ENCODE measurements around the gene CDON. TPM values are rescaled to one million over a fixed set of nuclear protein-coding genes. Genes with fewer than 3 reads are reported as not detected.

Gene CDON
- total and polyA plus RNA-seq, 2 donors (not counting 1 experiment from before 2014, with no cell fraction given) = 0.01 TPM; not detected in 1

- Histone ChIP-seq H3K4me2 (replicated peaks; ENCODE audit: low read depth, low read length, poor library complexity, severe bottlenecking) (no peak overlapping the region), H3K9me3 (ENCODE audit: control extremely low read depth in 1 of 3, control insufficient read depth in 2 of 3, insufficient read depth in 1 of 3, low read length in 2 of 3) (peaks cover 0 to 3% (median 0%) of the 10 kb centered on the region in 3 donors), H3K36me3 (replicated peaks in 1 of 2; ENCODE audit: control extremely low read depth in 1 of 2, control insufficient read depth in 1 of 2, extremely low read depth in 1 of 2, insufficient read depth in 2 of 2, low read length in 1 of 2) (no peaks in the 10 kb centered on the region), H3K9ac (ENCODE audit: low read length) (no peak overlapping the region), H3K4me1 (ENCODE audit: control insufficient read depth in 2 of 2, insufficient read depth in 2 of 2, low read length in 2 of 2) (no peaks in the 10 kb centered on the region), H2AFZ (ENCODE audit: insufficient read depth, low read depth, low read length, poor library complexity, severe bottlenecking) (no peak overlapping the region), H3K27ac (ENCODE audit: low read length in 2 of 2) (no peak overlapping the region), H3K79me2 (ENCODE audit: control insufficient read depth, insufficient read depth, low read length) (no peaks in the 10 kb centered on the region), H4K20me1 (ENCODE audit: control insufficient read depth, insufficient read depth, low read length, poor library complexity, severe bottlenecking) (no peaks in the 10 kb centered on the region), H3K27me3 (replicated peaks in 1 of 4; ENCODE audit: control extremely low read depth in 1 of 4, control insufficient read depth in 3 of 4, insufficient read depth in 4 of 4, low read length in 3 of 4) (peaks cover 0 to 12% (median 8%) of the 10 kb centered on the region in 4 experiments), H3K4me3 (ENCODE audit: control extremely low read depth in 1 of 5, extremely low read depth in 1 of 5, insufficient read depth in 1 of 5, low read depth in 2 of 5, low read length in 4 of 5) (no peak overlapping the region)
- ChIA-PET CTCF (no interaction called here), POLR2A (no interaction called here)
- intact Hi-C loops (cut with micrococcal nuclease) = no loop called here
- H3K27ac Mint-ChIP-seq = no peak overlapping the region
- no peak overlapping the region for H3K4me3 Mint-ChIP-seq
- no peak for TF ChIP-seq CTCF (IDR thresholded peaks at IDR 0.05)
- TF ChIP-seq EZH2 (IDR thresholded peaks at IDR 0.05; ENCODE audit: borderline replicate concordance, insufficient read depth, low read depth, low read length, poor library complexity, severe bottlenecking) = no peak
- no peaks in the 10 kb centered on the region for H3K4me1 Mint-ChIP-seq
- DNase-seq (no peak), ATAC-seq (ENCODE audit: low read depth) (no peak)
- WGBS (ENCODE audit: insufficient coverage) = no CpG with 5 or more reads among the region's 8 CpGs
- H3K9me3 Mint-ChIP-seq (ENCODE audit: insufficient read depth) = no peaks in the 10 kb centered on the region
- peaks cover 43% of the 10 kb centered on the region for H3K27me3 Mint-ChIP-seq
Observed at GRCh38 chr11:125910226-125910849, 152.3 kb downstream of the CDON start.

Other genes with a start within 250 kb of the CDON start
- not detected in 2 replicates for gene PATE4, start 229.6 kb downstream of the CDON start, total RNA-seq
- gene PATE4, start 229.6 kb downstream of the CDON start, polyA plus RNA-seq = not detected in 2 replicates
- gene HYLS1, start 175.2 kb downstream of the CDON start, total RNA-seq = 9.4 and 9.9 TPM in 2 replicates
- gene HYLS1, start 175.2 kb downstream of the CDON start, polyA plus RNA-seq = 3.1 and 4.4 TPM in 2 replicates
- gene PUS3, start 159.7 kb downstream of the CDON start, total RNA-seq = 7.8 and 8.1 TPM in 2 replicates
- 1.8 and 2.7 TPM in 2 replicates for gene PUS3, start 159.7 kb downstream of the CDON start, polyA plus RNA-seq
- gene DDX25, start 158.4 kb downstream of the CDON start, total RNA-seq = not detected in 2 replicates
- 0.36 TPM in 1 of 2 replicates, not detected in the other for gene DDX25, start 158.4 kb downstream of the CDON start, polyA plus RNA-seq
- gene VSIG10L2, start 116.8 kb downstream of the CDON start, total RNA-seq = not detected in 2 replicates
- gene VSIG10L2, start 116.8 kb downstream of the CDON start, polyA plus RNA-seq = not detected in 2 replicates
- 48.8 and 50.4 TPM in 2 replicates for gene RPUSD4, start 148.8 kb upstream of the CDON start, total RNA-seq
- gene RPUSD4, start 148.8 kb upstream of the CDON start, polyA plus RNA-seq = 24.5 and 31.4 TPM in 2 replicates
- gene FAM118B, start 148.9 kb upstream of the CDON start, total RNA-seq = 12.8 and 14.1 TPM in 2 replicates
- 6.0 and 7.3 TPM in 2 replicates for gene FAM118B, start 148.9 kb upstream of the CDON start, polyA plus RNA-seq
- gene SRPRA, start 206.0 kb upstream of the CDON start, total RNA-seq = 129 and 136 TPM in 2 replicates
- 115 and 177 TPM in 2 replicates for gene SRPRA, start 206.0 kb upstream of the CDON start, polyA plus RNA-seq
- 44.4 and 46.0 TPM in 2 replicates for gene FOXRED1, start 206.3 kb upstream of the CDON start, total RNA-seq
- 26.1 and 36.3 TPM in 2 replicates for gene FOXRED1, start 206.3 kb upstream of the CDON start, polyA plus RNA-seq
- 25.1 and 27.1 TPM in 2 replicates for gene TIRAP, start 220.2 kb upstream of the CDON start, total RNA-seq
- 9.9 and 10.5 TPM in 2 replicates for gene TIRAP, start 220.2 kb upstream of the CDON start, polyA plus RNA-seq
- gene DCPS, start 241.2 kb upstream of the CDON start, total RNA-seq = 21.7 and 24.5 TPM in 2 replicates
- 26.8 and 37.1 TPM in 2 replicates for gene DCPS, start 241.2 kb upstream of the CDON start, polyA plus RNA-seq